IMR-90 (cell line): ENCODE results near the gene RYR3.

Source experiments
- CEBPB ChIP-seq: IDR thresholded peaks from 2 replicates; pipeline ENCODE4 v1.6.1; 2012; ENCODE audit warnings: low read depth, low read length, improper control_type of control experiment
- CHD1 ChIP-seq: IDR thresholded peaks from 2 replicates; pipeline ENCODE4 v1.6.1; 2012; ENCODE audit warnings: low read depth, low read length, improper control_type of control experiment
- FOS ChIP-seq: fragments of 150-350 bp; IDR thresholded peaks from 2 replicates; pipeline ENCODE4 v1.6.1; 2016; ENCODE audit warnings: low read depth, low read length
- MAZ ChIP-seq: IDR thresholded peaks from 2 replicates; pipeline ENCODE4 v1.6.1; 2012; ENCODE audit warnings: low read depth, mild to moderate bottlenecking, low read length, improper control_type of control experiment, moderate library complexity, borderline replicate concordance
- MXI1 ChIP-seq: IDR thresholded peaks from 2 replicates; pipeline ENCODE4 v1.6.1; 2012; ENCODE audit warnings: low read depth, mild to moderate bottlenecking, low read length, moderate library complexity, borderline replicate concordance
- NFE2L2 ChIP-seq: fragments of 150-350 bp; IDR thresholded peaks from 2 replicates; pipeline ENCODE4 v1.6.1; 2016; ENCODE audit warnings: low read depth, mild to moderate bottlenecking, low read length
- POLR2A ChIP-seq: IDR thresholded peaks from 2 replicates; pipeline ENCODE4 v1.6.1; 2012; ENCODE audit warnings: mild to moderate bottlenecking, low read depth, low read length
- RAD21 ChIP-seq: IDR thresholded peaks from 2 replicates; pipeline ENCODE4 v1.6.1; 2012; ENCODE audit warnings: low read length, improper control_type of control experiment
- RCOR1 ChIP-seq: IDR thresholded peaks from 2 replicates; pipeline ENCODE4 v1.6.1; 2012; ENCODE audit warnings: mild to moderate bottlenecking, low read length, improper control_type of control experiment; ENCODE audit not compliant: insufficient replicate concordance
- SMC3 ChIP-seq: fragments of 150-350 bp; IDR thresholded peaks from 2 replicates; pipeline ENCODE4 v1.6.1; 2016; ENCODE audit warnings: low read depth, mild to moderate bottlenecking, antibody characterized with exemption, low read length, moderate library complexity
- TF ChIP-seq, protein P1 (sequence below): conservative IDR thresholded peaks from 2 replicates; pipeline ENCODE4 v1.5.1; 2012; ENCODE audit warnings: mild to moderate bottlenecking, low read depth, low read length, improper control_type of control experiment
- TF ChIP-seq, protein P2 (sequence below): fragments of 150-350 bp; IDR thresholded peaks from 2 replicates; pipeline ENCODE4 v1.6.1; 2017; ENCODE audit warnings: mild to moderate bottlenecking, antibody characterized with exemption, low read length, low read depth

DNA sequence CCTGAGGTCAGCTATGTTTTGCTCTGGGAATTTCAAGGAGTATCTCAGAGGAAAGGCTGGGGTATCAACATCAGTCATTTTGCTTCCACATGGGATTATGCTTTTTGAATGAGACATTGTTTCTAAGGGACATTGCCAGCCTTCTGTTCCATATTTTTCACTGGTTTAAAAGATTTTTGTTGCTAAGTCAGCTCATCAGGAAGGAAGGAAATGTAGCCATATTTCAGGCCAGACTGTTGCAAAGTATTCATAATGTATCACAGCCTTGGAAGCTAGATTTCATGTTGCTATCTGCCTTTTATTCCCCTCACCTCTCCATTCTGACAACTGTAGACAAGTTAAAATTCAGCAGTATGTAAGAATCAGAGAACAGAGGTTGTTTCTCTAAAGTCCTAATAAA, 596.6 kb downstream of the RYR3 start:
- no peak for TF ChIP-seq POLR2A
- TF ChIP-seq, protein P1, sequence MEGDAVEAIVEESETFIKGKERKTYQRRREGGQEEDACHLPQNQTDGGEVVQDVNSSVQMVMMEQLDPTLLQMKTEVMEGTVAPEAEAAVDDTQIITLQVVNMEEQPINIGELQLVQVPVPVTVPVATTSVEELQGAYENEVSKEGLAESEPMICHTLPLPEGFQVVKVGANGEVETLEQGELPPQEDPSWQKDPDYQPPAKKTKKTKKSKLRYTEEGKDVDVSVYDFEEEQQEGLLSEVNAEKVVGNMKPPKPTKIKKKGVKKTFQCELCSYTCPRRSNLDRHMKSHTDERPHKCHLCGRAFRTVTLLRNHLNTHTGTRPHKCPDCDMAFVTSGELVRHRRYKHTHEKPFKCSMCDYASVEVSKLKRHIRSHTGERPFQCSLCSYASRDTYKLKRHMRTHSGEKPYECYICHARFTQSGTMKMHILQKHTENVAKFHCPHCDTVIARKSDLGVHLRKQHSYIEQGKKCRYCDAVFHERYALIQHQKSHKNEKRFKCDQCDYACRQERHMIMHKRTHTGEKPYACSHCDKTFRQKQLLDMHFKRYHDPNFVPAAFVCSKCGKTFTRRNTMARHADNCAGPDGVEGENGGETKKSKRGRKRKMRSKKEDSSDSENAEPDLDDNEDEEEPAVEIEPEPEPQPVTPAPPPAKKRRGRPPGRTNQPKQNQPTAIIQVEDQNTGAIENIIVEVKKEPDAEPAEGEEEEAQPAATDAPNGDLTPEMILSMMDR, result no peak
- no peak for TF ChIP-seq MAZ
- no peak for TF ChIP-seq RAD21
- TF ChIP-seq SMC3, result no peak
- no peak for TF ChIP-seq MXI1
- TF ChIP-seq CEBPB, result no peak
- TF ChIP-seq FOS, result no peak
- no peak for TF ChIP-seq RCOR1
- TF ChIP-seq, protein P2, sequence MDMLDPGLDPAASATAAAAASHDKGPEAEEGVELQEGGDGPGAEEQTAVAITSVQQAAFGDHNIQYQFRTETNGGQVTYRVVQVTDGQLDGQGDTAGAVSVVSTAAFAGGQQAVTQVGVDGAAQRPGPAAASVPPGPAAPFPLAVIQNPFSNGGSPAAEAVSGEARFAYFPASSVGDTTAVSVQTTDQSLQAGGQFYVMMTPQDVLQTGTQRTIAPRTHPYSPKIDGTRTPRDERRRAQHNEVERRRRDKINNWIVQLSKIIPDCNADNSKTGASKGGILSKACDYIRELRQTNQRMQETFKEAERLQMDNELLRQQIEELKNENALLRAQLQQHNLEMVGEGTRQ, result no peak
- no peak for TF ChIP-seq NFE2L2
- no peak for TF ChIP-seq CHD1
